Mesodermal cell (in vitro differentiated cells): Measurements from ENCODE around the gene DAB2IP.

ENCODE experiments used
- H3K27ac ChIP-seq: 2 replicates; pipeline ENCODE4 v1.7.0; 2013; ENCODE audit warnings: mild to moderate bottlenecking, low read depth, low read length, moderate library complexity; ENCODE audit not compliant: severe bottlenecking
- H3K36me3 ChIP-seq: 2 replicates; pipeline ENCODE4 v1.7.1; 2013; ENCODE audit warnings: mild to moderate bottlenecking, low read length, moderate library complexity; ENCODE audit not compliant: control insufficient read depth, insufficient read depth
- H3K4me1 ChIP-seq: one replicate; pipeline ENCODE4 v1.7.1; 2013; ENCODE audit warnings: mild to moderate bottlenecking, low read length; ENCODE audit not compliant: insufficient read depth, control insufficient read depth, poor library complexity, severe bottlenecking
- H3K4me3 ChIP-seq: 2 replicates; pipeline ENCODE4 v1.7.0; 2013; ENCODE audit warnings: low read length, control low read depth, mild to moderate bottlenecking; ENCODE audit not compliant: insufficient read depth, poor library complexity, severe bottlenecking; ENCODE audit errors: extremely low read depth
- H3K9me3 ChIP-seq: 2 replicates; pipeline ENCODE4 v1.7.1; 2013; ENCODE audit warnings: mild to moderate bottlenecking, low read length, moderate library complexity; ENCODE audit not compliant: control insufficient read depth
- WGBS, 2 experiments: methylation state at CpG; one replicate each; pipeline ENCODE4 v1.1.5; 2013; ENCODE audit warnings: missing lambda C conversion rate in 2 of 2; ENCODE audit not compliant: insufficient coverage in 2 of 2; 5-methylcytosine and 5-hydroxymethylcytosine counted together

Gene DAB2IP

DNA sequence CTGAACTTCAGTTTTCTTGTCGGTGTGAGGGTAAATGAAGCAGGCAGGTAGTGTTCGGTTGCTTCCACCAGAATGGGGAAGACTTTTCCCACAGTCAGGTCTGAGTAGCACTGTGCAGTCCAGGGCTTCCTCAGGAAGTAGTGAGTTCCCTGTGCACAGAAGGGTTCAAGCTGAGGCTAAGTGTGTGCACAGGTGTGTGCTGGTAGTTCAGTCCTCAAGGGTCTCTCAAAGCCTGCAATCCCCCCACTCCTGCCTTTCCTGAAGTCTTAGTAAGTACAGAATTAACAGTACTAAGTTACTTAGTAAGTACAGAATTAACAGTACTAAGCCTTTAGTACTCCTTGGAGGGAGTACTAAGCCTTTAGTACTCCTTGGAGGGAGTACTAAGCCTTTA, 1.4 kb downstream of the DAB2IP start:
- H3K9me3 ChIP-seq = no peaks in the 10 kb centered on the region
- H3K4me3 ChIP-seq = peak overlapping the region; percentile 77

DNA sequence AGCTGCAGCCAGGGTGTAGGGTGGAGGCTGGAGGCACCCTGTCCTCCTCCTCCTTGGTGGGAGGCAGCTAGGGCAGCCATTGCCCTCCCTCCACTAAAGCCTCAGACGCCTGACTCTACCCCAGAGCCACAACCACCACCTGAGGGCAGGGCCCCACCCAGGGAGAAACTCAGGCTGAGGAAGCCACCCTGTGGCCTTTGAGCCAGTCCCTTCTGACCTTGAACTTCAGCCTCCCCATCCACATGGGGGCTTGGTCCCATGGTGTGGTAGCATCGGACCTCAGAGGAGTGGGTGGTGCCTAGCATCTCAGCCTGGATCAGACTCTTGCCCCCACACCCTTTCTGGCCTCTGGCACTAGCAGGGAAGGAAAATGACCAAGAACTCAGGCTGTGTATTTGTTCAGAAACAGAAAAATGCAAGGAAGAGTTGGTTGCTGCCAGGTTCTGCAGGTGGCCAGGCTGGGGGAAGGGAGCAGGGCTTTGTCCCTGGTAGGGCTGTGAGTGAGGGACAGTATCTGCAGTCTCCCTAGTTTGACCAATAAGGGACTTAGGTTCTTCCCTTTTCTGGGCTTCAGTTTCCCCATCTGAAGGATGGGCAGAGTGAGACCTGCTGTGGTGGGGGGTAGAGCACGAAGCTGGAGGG, 3.2 kb downstream of the DAB2IP start:
- Histone ChIP-seq H3K36me3 (peaks cover 30% of the 10 kb centered on the region), H3K27ac (no peak overlapping the region), H3K4me3 (no peak overlapping the region), H3K9me3 (no peaks in the 10 kb centered on the region), H3K4me1 (peaks cover 37% of the 10 kb centered on the region)
- WGBS, 2 experiments = no CpG with 5 or more reads among the region's 3 CpGs

More for the DNA sequence above, 1.4 kb downstream of the DAB2IP start:
- peaks cover 49% of the 10 kb centered on the region for H3K4me1 ChIP-seq
- peaks cover 20% of the 10 kb centered on the region for H3K36me3 ChIP-seq
- peak overlapping the region; percentile 66 for H3K27ac ChIP-seq
- WGBS, 2 experiments = 46% methylated on average over 2 of the region's 2 CpGs; no CpG with 5 or more reads in 1 of the 2 experiments

DNA sequence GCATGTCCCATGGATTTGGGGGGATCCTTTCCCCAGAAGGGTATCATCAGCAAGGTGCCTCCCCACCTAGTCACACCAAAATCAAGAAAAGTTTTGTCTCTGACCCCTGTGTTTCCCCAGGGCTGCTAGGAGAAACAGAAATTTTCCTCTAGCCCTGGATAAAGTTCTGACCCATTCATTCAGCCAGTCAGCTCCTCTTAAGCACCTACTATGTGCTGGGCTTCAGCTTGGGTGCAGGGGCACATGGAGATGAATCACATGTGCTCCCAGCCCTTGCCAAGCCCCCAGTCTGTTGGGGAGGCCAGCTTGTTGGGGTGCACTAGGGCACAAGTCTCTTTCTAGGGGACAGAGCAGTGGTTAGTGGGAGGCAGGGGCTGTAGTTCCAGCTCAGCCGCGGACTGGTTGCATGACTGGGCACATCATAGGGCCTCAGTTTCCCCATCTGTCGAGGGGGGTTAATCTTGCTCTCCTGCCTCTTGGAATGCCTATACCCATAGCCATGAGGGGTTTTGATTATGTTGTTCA, 3.9 kb downstream of the DAB2IP start:
- Histone ChIP-seq H3K36me3 (peaks cover 30% of the 10 kb centered on the region), H3K27ac (no peak overlapping the region), H3K9me3 (no peaks in the 10 kb centered on the region), H3K4me1 (peaks cover 39% of the 10 kb centered on the region), H3K4me3 (no peak overlapping the region)
- 87 to 100% methylated on average over 3 of the region's 3 CpGs for whole genome bisulfite sequencing, 2 experiments

DNA sequence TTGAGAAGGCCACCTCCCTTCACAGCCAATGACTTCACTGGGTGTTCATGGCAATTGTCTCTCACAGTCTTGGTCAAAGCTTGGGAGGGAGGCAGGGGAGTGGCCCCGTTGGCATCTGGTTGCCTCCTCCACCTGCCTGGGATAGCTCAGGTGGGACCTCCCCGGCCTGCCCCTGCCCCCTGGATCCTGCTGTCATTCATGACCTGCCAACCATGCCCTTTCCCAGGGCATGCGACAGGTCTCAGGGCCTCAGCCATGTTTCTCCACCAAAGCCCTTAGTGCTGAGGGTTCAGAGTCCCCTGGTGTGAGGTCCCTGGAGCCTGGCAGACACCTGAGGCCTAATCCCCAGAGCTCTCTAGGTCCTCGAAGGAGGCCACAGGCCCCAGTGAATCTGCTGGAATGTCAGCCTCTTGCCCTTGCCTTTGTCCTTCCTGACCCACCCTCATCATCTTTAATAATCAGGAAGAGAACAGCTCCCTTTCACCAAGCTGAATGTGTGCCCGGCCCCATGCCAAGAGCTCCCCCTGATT, 5.6 kb downstream of the DAB2IP start:
- no peak overlapping the region for H3K4me3 ChIP-seq
- H3K4me1 ChIP-seq = peaks cover 43% of the 10 kb centered on the region
- no peak overlapping the region for H3K27ac ChIP-seq
- H3K9me3 ChIP-seq = no peaks in the 10 kb centered on the region
- peaks cover 30% of the 10 kb centered on the region for H3K36me3 ChIP-seq
- WGBS, 2 experiments = 89 to 98% methylated on average over 4 to 5 of the region's 5 CpGs

DNA sequence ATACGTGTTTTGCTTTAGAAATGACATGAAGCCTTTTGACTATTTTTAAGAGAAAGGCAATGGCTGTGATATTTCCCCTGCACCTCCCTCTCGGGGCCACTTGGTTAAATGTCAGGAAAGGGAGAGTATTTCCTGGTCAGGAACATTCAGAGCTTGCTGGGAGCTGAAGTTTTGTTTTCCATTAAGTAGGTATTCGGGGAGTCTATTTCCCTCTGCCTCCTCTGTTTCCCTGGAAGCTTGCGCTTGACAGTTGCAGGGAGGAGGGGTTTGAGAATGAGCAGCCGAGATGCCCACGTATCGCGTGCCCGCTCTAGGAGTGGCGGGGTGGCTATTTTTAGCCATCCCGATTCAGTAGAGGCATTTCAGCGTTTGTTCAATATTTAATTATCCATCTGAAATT, 6.7 kb downstream of the DAB2IP start:
- H3K27ac ChIP-seq = no peak overlapping the region
- 95 to 100% methylated on average over 3 to 11 of the region's 12 CpGs for WGBS, 2 experiments
- H3K4me1 ChIP-seq = peaks cover 48% of the 10 kb centered on the region
- peaks cover 31% of the 10 kb centered on the region for H3K36me3 ChIP-seq
- no peaks in the 10 kb centered on the region for H3K9me3 ChIP-seq
- no peak overlapping the region for H3K4me3 ChIP-seq

DNA sequence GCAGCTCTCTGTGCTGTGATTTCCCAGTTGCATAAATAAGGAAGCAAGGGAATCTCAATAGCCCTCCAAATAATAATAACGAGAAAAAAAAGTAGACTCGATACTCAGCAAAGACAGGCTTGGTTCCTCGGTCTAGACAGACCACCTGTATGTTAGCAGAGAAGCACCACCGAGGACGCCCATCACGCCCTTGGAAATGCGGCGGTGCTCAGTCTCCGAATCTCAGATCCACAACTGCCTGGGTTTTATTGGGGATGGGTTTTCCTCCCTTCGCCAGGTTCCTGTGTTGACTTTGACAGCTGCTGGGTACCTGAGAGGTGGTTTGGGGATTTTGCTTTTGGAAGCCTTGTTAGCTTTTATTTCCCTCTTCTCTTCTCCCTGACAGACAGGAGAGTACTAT, 7.2 kb downstream of the DAB2IP start:
- no peak overlapping the region for H3K4me3 ChIP-seq
- WGBS, 2 experiments = 99 to 100% methylated on average over 8 to 9 of the region's 10 CpGs
- H3K36me3 ChIP-seq = peaks cover 35% of the 10 kb centered on the region
- H3K9me3 ChIP-seq = no peaks in the 10 kb centered on the region
- no peak overlapping the region for H3K27ac ChIP-seq
- H3K4me1 ChIP-seq = peaks cover 48% of the 10 kb centered on the region

DNA sequence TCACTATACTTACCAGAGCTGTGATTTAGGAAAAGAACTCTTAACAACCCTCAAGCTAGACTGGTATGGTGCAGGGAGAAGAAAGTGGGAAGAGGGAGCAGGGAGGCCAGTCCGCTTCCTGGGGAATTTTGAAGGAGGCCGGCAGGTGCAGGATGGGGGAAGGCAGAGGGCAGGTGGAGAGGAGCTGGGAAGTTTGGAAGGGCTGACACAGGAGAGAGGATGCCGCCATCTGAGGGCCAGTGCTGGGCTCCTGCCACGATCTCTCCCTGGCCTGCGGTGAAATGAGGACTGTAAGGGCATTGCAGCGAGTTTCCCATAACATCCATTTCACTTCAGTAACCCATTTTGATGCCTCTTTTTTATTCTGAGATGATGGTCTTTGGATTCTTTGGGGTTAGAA, 8.9 kb downstream of the DAB2IP start:
- WGBS, 2 experiments = 65 to 100% methylated on average over 1 to 4 of the region's 6 CpGs
- H3K9me3 ChIP-seq = no peaks in the 10 kb centered on the region
- peaks cover 54% of the 10 kb centered on the region for H3K4me1 ChIP-seq

DNA sequence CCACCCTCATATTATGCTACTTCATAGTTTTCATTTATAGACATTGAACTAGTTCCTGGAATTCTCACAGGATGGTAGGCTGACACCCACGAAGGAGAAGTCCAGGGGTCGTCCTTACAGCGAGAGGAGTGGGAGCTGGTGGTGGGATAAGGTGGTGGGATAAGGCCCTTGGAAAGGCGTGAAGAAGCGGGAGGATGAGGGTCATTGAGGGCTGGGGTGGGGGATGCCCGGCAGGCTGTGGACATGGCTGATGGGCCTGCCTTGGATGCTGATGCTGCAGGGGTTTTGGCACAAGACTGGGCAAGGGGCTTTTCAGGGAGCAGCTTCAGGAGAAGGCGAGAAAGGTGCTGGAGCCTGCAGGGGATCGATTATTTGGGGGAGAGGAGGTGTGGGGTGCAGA, 9.4 kb downstream of the DAB2IP start:
- Histone ChIP-seq H3K4me1 (peaks cover 57% of the 10 kb centered on the region), H3K27ac (peak overlapping the region; percentile 0), H3K36me3 (peaks cover 37% of the 10 kb centered on the region), H3K4me3 (no peak overlapping the region), H3K9me3 (no peaks in the 10 kb centered on the region)
- WGBS, 2 experiments = 92 to 93% methylated on average over 5 to 8 of the region's 8 CpGs

More for the DNA sequence above, 8.9 kb downstream of the DAB2IP start:
- Histone ChIP-seq H3K27ac (no peak overlapping the region), H3K4me3 (no peak overlapping the region), H3K36me3 (peaks cover 40% of the 10 kb centered on the region)

DNA sequence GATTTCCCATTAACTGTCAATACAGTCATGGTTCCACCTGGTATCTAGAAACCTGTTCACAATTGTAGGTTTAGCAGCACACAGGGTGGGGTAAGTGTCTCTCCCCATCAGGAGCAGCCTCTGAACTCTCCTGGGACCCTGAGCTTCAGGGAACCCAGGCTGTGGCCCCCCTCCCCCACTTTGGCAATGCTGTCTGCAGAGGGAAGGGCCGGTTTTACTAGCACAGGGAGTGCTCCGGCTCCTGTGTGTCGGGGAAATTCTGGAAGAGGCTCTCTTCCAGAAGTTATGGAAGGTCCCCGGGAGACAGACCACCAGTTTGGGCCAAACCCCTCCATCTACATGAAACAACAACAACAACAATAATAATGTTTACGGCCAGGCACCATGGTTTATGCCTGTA, 9.9 kb downstream of the DAB2IP start:
- peak overlapping the region; percentile 94 for H3K27ac ChIP-seq
- 96% methylated on average over 3 to 4 of the region's 5 CpGs for WGBS, 2 experiments

DNA sequence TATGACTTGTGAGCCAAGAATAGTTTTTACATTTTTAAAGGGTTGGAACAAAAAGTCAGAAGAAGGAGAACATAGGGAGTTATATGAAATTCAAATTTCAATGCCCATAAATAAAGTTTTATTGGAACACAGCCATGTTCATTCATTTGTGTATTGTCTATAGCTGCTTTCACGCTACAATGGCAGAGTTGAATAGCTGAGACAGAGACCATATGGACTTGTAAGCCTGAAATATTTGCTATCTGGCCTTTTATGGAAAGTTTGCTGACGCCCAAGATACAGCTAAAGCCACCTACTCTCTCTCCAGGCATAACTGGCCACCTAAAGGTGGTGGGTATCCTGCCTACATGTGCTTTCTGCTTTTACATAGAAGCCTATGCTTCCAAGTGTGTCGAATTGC, 10.9 kb downstream of the DAB2IP start:
- H3K4me3 ChIP-seq = no peak overlapping the region
- H3K4me1 ChIP-seq = peaks cover 52% of the 10 kb centered on the region
- peaks cover 34% of the 10 kb centered on the region for H3K36me3 ChIP-seq
- H3K27ac ChIP-seq = peak overlapping the region; percentile 94
- WGBS, 2 experiments = 100% methylated on average over 1 to 2 of the region's 3 CpGs
- no peaks in the 10 kb centered on the region for H3K9me3 ChIP-seq

More for the DNA sequence above, 9.9 kb downstream of the DAB2IP start:
- Histone ChIP-seq H3K4me1 (peaks cover 59% of the 10 kb centered on the region), H3K36me3 (peaks cover 38% of the 10 kb centered on the region), H3K4me3 (no peak overlapping the region), H3K9me3 (no peaks in the 10 kb centered on the region)
